Astrocyte of the spinal cord (primary cell): ENCODE data around the gene UBA1.

Experiments used
- DNase-seq: peaks from one replicate; pipeline ENCODE4 v3.0.0; 2011; ENCODE audit warnings: low read depth, low spot score
- H3K4me3 ChIP-seq: 2 replicates; pipeline ENCODE4 v1.5.1; 2011; ENCODE audit warnings: low read depth, mild to moderate bottlenecking, low read length, moderate library complexity
- in situ Hi-C: cut with HindIII; loops from 2 replicates; pipeline ENCODE4 v1.10.0; 2017; ENCODE audit warnings: low sequenced_read_pairs
- TF ChIP-seq, protein P1 (sequence below): IDR thresholded peaks from 2 replicates; pipeline ENCODE4 v1.5.1; 2012; ENCODE audit warnings: low read depth, mild to moderate bottlenecking, low read length, inconsistent platforms

UBA1 gene

DNA sequence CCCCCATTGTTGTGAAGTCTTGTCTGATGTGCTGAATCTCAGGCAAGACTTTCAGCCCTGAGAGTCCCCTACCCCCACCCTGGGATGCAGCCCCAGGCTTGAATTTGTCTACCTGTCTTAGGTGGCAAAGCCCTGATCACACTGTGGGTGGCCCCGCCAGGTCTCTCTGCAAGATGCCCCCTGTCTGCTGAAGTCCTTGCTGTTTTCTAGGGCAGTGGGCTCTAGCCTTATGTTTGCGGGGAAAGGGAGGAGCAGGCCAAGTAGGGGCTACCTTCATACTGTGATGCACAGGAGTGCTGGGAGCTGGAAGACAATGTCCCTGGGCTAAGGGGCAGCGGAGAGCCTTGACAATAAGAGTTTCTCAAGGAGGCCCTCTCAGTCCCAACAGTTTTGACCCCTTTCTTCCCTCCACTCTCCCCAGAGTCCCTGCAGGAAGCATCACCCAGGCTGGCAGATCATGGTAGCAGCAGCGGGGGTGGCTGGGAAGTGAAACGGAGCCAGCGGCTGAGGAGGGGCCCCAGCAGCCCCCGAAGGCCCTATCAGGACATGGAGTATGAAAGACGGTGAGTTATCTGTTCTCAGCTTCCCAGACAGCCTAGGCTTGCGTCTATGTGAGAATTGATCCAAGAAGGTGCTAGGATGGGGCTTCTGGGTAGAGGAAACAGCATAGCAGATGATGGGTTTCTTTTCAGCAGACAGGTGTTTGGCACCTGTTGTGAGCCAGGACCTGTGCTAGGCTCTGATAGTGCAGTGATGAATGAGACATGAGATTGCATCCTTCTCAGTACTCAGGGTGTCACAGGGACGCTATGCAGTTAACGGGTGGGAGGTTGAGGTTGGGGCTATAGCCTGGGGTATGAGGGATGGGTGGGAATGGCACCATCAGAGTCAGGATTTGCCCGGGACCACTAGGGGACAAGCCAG lies 46.4 kb upstream of the UBA1 start:
- peak overlapping the region; percentile 78 for H3K4me3 ChIP-seq
- DNase-seq, result no peak
- in situ Hi-C loops, result no loop called here
- TF ChIP-seq, protein P1, sequence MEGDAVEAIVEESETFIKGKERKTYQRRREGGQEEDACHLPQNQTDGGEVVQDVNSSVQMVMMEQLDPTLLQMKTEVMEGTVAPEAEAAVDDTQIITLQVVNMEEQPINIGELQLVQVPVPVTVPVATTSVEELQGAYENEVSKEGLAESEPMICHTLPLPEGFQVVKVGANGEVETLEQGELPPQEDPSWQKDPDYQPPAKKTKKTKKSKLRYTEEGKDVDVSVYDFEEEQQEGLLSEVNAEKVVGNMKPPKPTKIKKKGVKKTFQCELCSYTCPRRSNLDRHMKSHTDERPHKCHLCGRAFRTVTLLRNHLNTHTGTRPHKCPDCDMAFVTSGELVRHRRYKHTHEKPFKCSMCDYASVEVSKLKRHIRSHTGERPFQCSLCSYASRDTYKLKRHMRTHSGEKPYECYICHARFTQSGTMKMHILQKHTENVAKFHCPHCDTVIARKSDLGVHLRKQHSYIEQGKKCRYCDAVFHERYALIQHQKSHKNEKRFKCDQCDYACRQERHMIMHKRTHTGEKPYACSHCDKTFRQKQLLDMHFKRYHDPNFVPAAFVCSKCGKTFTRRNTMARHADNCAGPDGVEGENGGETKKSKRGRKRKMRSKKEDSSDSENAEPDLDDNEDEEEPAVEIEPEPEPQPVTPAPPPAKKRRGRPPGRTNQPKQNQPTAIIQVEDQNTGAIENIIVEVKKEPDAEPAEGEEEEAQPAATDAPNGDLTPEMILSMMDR, result no peak

- no peak for DNase-seq
- TF ChIP-seq, protein P1, result no peak
- H3K4me3 ChIP-seq, result no peak overlapping the region
- in situ Hi-C loops, result no loop called here
Observed at GRCh38 chrX:47148946-47149345, 44.7 kb upstream of the UBA1 start.

GRCh38 chrX:47151435-47151834 lies 42.2 kb upstream of the UBA1 start:
- no peak overlapping the region for H3K4me3 ChIP-seq
- in situ Hi-C loops, result no loop called here
- DNase-seq, result no peak
- TF ChIP-seq, protein P1, result no peak

DNA sequence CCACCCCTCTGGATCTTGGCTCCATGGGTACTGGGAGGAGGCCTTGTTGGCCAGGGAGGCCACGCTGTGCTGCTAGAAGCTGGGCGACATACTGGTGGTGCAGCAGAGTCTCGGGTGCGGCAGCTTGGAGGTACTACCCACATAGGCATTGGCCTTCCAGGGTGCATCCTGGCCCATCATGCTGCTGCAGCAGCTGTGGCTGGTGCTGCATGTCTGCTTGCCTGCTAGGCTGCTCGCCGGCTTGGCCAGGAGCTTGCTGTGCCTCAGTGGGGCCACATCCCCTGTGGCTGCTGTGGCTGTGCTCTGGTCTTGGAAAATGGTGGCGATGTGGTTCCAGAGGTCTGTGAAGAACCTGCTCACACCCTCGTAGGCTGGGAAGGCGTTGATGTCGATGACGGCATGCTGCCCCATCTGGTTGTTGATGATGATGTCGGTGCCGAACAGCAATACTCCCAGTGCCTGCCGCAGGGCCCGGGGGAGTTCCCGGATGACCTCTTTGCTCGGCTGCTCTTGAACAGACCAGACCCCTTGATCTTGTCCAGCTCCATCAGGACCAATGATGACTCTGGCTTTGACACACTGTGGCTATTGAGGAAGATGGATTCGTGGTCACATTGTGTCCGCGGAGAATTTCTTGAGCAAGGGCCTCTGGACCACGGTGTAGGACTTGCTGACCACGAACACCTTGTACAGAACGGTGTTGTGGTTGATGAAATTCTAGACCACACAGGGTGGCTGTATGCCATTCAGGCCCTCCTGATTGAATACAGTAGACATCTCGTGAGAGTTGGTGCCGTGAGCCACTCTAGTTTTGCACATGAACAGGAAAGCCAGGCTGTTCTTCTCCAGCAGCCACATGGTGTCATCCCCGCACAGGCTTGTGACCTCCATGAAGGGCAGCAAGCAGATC lies 36.8 kb upstream of the UBA1 start:
- no peak overlapping the region for H3K4me3 ChIP-seq
- TF ChIP-seq, protein P1, result no peak
- no peak for DNase-seq
- in situ Hi-C loops, result no loop called here

- in situ Hi-C loops, result no loop called here
- no peak overlapping the region for H3K4me3 ChIP-seq
- no peak for DNase-seq
- TF ChIP-seq, protein P1, result no peak
Observed at GRCh38 chrX:47158131-47158530, 35.5 kb upstream of the UBA1 start.

DNA sequence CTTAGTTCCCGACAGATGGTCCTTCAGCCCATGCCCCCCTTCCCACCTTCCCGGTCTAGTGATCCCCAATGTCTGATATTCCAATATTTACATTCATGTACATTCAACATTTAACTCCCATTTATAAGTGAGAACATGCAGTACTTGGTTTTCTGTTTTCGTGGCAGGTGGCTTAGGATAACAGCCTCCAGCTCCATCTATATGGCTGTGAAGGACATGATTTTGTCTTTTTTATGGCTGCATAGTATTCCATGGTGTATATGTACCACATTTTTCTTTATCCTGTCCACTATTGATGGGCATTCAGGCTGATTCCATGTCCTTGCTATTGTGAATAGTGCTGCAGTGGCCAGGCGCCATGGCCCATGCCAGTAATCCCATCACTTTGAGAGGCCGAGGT lies 34.8 kb upstream of the UBA1 start:
- TF ChIP-seq, protein P1, result no peak
- H3K4me3 ChIP-seq, result no peak overlapping the region
- in situ Hi-C loops, result no loop called here
- no peak for DNase-seq
